ENCODE measurements around the gene GRHL1. TPM values are rescaled to one million over a fixed set of nuclear protein-coding genes. Genes with fewer than 3 reads are reported as not detected.

The GRHL1 gene
- total and polyA plus RNA-seq, 9 of the 15 experiments (the other 6 are each of a cell fraction or from before 2014, with no cell fraction given), result 1.7 to 6.1 (median 4.7) TPM

DNA sequence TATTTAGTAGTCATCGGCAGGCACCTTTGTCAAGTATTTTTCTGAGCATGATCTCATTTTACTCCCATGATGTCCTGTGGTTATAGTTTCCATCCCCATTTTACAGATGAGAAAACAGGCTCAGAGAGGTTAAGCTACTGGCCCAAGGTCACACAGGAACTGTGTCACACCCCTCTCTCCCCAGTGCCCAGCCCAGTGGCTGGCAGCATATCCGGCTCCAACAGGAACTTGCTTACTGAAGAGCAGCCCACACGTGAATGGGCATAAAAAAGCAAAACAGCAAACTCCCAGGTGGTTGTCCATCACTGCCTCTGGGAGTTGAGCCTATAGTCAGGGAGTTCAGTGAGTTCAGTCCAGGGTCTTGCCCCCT, 83.5 kb downstream of the GRHL1 start (continued):
- TF ChIP-seq, protein P1, sequence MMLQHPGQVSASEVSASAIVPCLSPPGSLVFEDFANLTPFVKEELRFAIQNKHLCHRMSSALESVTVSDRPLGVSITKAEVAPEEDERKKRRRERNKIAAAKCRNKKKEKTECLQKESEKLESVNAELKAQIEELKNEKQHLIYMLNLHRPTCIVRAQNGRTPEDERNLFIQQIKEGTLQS (IDR thresholded peaks at IDR 0.05), result no peak
- TF ChIP-seq, protein P1 (CRISPR knock-in tag; conservative IDR thresholded peaks at IDR 0.05), result no peak
- TF ChIP-seq FOXM1 (IDR thresholded peaks at IDR 0.05; ENCODE audit: low read depth) (0 out of 2 replicates have a peak, but pooled peaks have one; percentile 20), FOXM1 (CRISPR knock-in tag; IDR thresholded peaks at IDR 0.05; ENCODE audit: low read depth) (no peak)

DNA sequence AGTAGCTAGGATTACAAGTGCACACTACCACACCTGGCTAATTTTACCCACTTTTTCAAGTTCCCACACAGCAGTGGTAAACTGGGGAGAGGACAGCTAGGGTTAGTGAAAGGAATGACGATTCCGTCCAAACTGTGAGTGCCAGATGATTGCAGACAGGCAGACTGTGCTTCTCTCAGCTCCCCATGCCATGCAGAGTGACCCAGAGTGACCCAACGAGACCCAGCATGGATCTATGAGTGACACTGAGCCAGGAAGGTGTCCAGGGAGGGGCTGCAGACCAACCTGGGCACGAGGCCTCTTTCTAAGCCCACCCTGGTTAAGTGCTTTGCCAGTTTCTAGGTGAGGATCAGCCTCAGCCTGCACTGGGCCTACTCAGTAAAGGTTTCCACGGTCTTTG, 84.1 kb downstream of the GRHL1 start:
- no peak for ATAC-seq
- no peak for DNase-seq (ENCODE audit: extremely low read depth in 1 of 4, low spot score in 3 of 4)
- BruUV-seq (replicated peaks), result no TSS peak
- Histone ChIP-seq H4K20me1 (replicated peaks; ENCODE audit: control insufficient read depth, insufficient read depth, low read length) (no peaks in the 10 kb centered on the region), H3K9me3 (replicated peaks; ENCODE audit: control insufficient read depth, insufficient read depth, low read depth, low read length) (no peaks in the 10 kb centered on the region), H3K9ac (ENCODE audit: insufficient read depth in 1 of 2, low read depth in 2 of 2, low read length in 2 of 2) (peak overlapping the region in 1 of 2 experiments; percentile 80; a peak in 2 of 4 replicates), H3K4me2 (ENCODE audit: insufficient read depth, low read length) (no peak overlapping the region), H3K79me2 (ENCODE audit: control insufficient read depth, insufficient read depth, low read length) (peaks cover 40% of the 10 kb centered on the region), H2AFZ (ENCODE audit: low read depth, low read length) (no peak overlapping the region), H3K4me1 (replicated peaks in 1 of 2; ENCODE audit: control insufficient read depth in 2 of 2, insufficient read depth in 2 of 2, low read length in 2 of 2) (peaks cover 21 to 63% of the 10 kb centered on the region in 2 experiments), H3K27ac (ENCODE audit: extremely low read depth, low read depth, low read length) (no peak overlapping the region; the same call in 2 of the 3 replicates), H3K36me3 (ENCODE audit: control insufficient read depth, insufficient read depth, low read length) (peaks cover 4% of the 10 kb centered on the region; the same call in 2 of the 3 replicates), H3K27me3 (ENCODE audit: control insufficient read depth in 2 of 2, insufficient read depth in 2 of 2, low read length in 2 of 2) (no peaks in the 10 kb centered on the region), H3K4me3 (no peak overlapping the region), H3K9me1 (ENCODE audit: control insufficient read depth, insufficient read depth, low read length) (no peaks in the 10 kb centered on the region)
- intact Hi-C loops (cut with micrococcal nuclease), result no loop called here
- POLR2A ChIA-PET, result no interaction called here
- 64% methylated on average over 5 of the region's 5 CpGs for WGBS (ENCODE audit: insufficient coverage, low coverage, missing lambda C conversion rate)
- in situ Hi-C loops (cut with MboI), result no loop called here
- FAIRE-seq, result peak; percentile 44
- CTCF ChIA-PET (ENCODE audit: low intra/inter-chr PET ratio), result no interaction called here
- no peak for TF ChIP-seq TAF15 (IDR thresholded peaks at IDR 0.05; ENCODE audit: low read depth, low read length)
- TF ChIP-seq CC2D1A (IDR thresholded peaks at IDR 0.05), result no peak
- no peak for TF ChIP-seq ZNF561 (CRISPR knock-in tag; conservative IDR thresholded peaks at IDR 0.05)
- no peak for TF ChIP-seq FOXM1 (IDR thresholded peaks at IDR 0.05; ENCODE audit: low read depth)
- no peak for TF ChIP-seq FOXM1 (CRISPR knock-in tag; IDR thresholded peaks at IDR 0.05; ENCODE audit: low read depth)
- TF ChIP-seq EZH2 (IDR thresholded peaks at IDR 0.05; ENCODE audit: borderline replicate concordance, low read depth, low read length), result no peak
- no peak for TF ChIP-seq CHCHD3 (CRISPR knock-in tag; IDR thresholded peaks at IDR 0.05)
- TF ChIP-seq PTRF (tag; IDR thresholded peaks at IDR 0.05), result no peak

Measured in K562 (cell line).